Testis (tissue), 3 donors: ENCODE data around the gene PPIG. TPM values are rescaled to one million over a fixed set of nuclear protein-coding genes. Genes with fewer than 3 reads are reported as not detected.
"Not testable (repeated sequence)": the region's sequence is repeated elsewhere in the genome, so short reads cannot be mapped to it uniquely, and the experiment has no call there.

ENCODE experiments used
- DNase-seq: peaks from one replicate; pipeline ENCODE4 v3.0.0-alpha.2; 2019
- H3K27ac ChIP-seq, 2 donors: fragments of 200-600 bp; sonication (generic); one replicate each; pipeline ENCODE4 v1.5.1; 2019
- H3K27me3 ChIP-seq: fragments of 200-600 bp; sonication (generic); one replicate; pipeline ENCODE4 v1.5.1; 2019
- H3K36me3 ChIP-seq: fragments of 200-600 bp; sonication (generic); one replicate; pipeline ENCODE4 v1.5.1; 2017; ENCODE audit warnings: low read depth; ENCODE audit errors: missing control alignments
- H3K4me1 ChIP-seq: fragments of 200-600 bp; sonication (generic); one replicate; pipeline ENCODE4 v1.5.1; 2019
- H3K4me3 ChIP-seq, 2 donors: fragments of 200-600 bp; sonication (generic); one replicate each; pipeline ENCODE4 v1.5.1; 2017 to 2019
- H3K9me3 ChIP-seq: fragments of 200-600 bp; sonication (generic); one replicate; pipeline ENCODE4 v1.5.1; 2017
- CTCF ChIP-seq, 3 experiments: fragments of 450-650 bp in 2 of 3; fragments of 200-600 bp in 1 of 3; sonication (generic) in 1 of 3; IDR thresholded peaks; one replicate each; pipeline ENCODE4 v1.5.1; 2016 to 2019; ENCODE audit warnings: antibody characterized with exemption in 3 of 3, mild to moderate bottlenecking in 2 of 3, moderate library complexity in 1 of 3
- POLR2A ChIP-seq: fragments of 450-650 bp; IDR thresholded peaks from one replicate; pipeline ENCODE4 v1.6.1; 2017; ENCODE audit warnings: antibody characterized with exemption, mild to moderate bottlenecking, moderate library complexity
- WGBS, 2 donors: methylation state at CpG; one replicate each; pipeline ENCODE4 v1.1.5; 2018; 5-methylcytosine and 5-hydroxymethylcytosine counted together
- intact Hi-C: fragments of 100-400 bp; cut with DNase I; formaldehyde crosslinking; loops from one replicate; pipeline ENCODE4 v1.15.1; 2023; ENCODE audit warnings: low total_unique reads
- polyA plus RNA-seq: library from polyadenylated mRNA; stranded (reverse); fragments of 350-450 nt; fragmentation: Illumina TruSeq; extraction: RNeasy Lipid Tissue Mini Kit (QIAGEN cat#74804); gene quantifications from one replicate; pipeline ENCODE4 v1.2.3, GENCODE V29; 2014; ENCODE audit warnings: low read depth, low replicate concordance; ENCODE audit not compliant: insufficient read depth
- total RNA-seq, 2 donors: library from RNA; depleted of rRNA; stranded (reverse); fragments of >200 nt; gene quantifications; one replicate each; pipeline ENCODE4 v1.2.3, GENCODE V29; 2016

PPIG gene
- total and polyA plus RNA-seq, 3 donors from 2014 or later, result 6.9 to 48.0 (median 40.8) TPM

GRCh38 chr2:169598982-169599381 lies 14.8 kb downstream of the PPIG start:
- DNase-seq, result no peak
- Histone ChIP-seq H3K36me3 (no peaks in the 10 kb centered on the region), H3K27me3 (no peaks in the 10 kb centered on the region), H3K27ac (no peak overlapping the region), H3K4me1 (no peaks in the 10 kb centered on the region), H3K9me3 (no peaks in the 10 kb centered on the region), H3K4me3 (no peak overlapping the region)
- intact Hi-C loops, result no loop called here
- TF ChIP-seq POLR2A, result no peak
- no peak for TF ChIP-seq CTCF (IDR thresholded peaks at IDR 0.05)
- 88 to 94% methylated on average over 2 of the region's 2 CpGs for WGBS, 2 donors

- no peak overlapping the region for H3K27ac ChIP-seq
- TF ChIP-seq CTCF (IDR thresholded peaks at IDR 0.05), result no peak
- TF ChIP-seq POLR2A, result no peak
- no peaks in the 10 kb centered on the region for H3K4me1 ChIP-seq
- H3K9me3 ChIP-seq, result no peaks in the 10 kb centered on the region
- DNase-seq, result no peak
- no peak overlapping the region for H3K4me3 ChIP-seq
- intact Hi-C loops, result no loop called here
- no peaks in the 10 kb centered on the region for H3K36me3 ChIP-seq
- H3K27me3 ChIP-seq, result no peaks in the 10 kb centered on the region
These were observed 15.4 kb downstream of the PPIG start for GRCh38 chr2:169599568-169599967.

- H3K4me1 ChIP-seq, result no peaks in the 10 kb centered on the region
- 89 to 96% methylated on average over 2 of the region's 2 CpGs for WGBS, 2 donors
- no peak overlapping the region for H3K27ac ChIP-seq
- no peak for DNase-seq
- intact Hi-C loops, result no loop called here
- no peak for TF ChIP-seq POLR2A
- no peak for TF ChIP-seq CTCF (IDR thresholded peaks at IDR 0.05)
- no peaks in the 10 kb centered on the region for H3K27me3 ChIP-seq
- H3K9me3 ChIP-seq, result no peaks in the 10 kb centered on the region
- no peaks in the 10 kb centered on the region for H3K36me3 ChIP-seq
- no peak overlapping the region for H3K4me3 ChIP-seq
These were observed 25.1 kb downstream of the PPIG start for GRCh38 chr2:169609264-169609663.

- Histone ChIP-seq H3K36me3 (no peaks in the 10 kb centered on the region), H3K27me3 (no peaks in the 10 kb centered on the region), H3K27ac (no peak overlapping the region), H3K4me3 (no peak overlapping the region), H3K9me3 (no peaks in the 10 kb centered on the region), H3K4me1 (no peaks in the 10 kb centered on the region)
- no peak for DNase-seq
- 70 to 87% methylated on average over 2 of the region's 2 CpGs for WGBS, 2 donors
- intact Hi-C loops, result no loop called here
- TF ChIP-seq CTCF (IDR thresholded peaks at IDR 0.05) (no peak), POLR2A (no peak)
These were observed 29.7 kb downstream of the PPIG start for GRCh38 chr2:169613876-169614275.

GRCh38 chr2:169615982-169616381 lies 31.8 kb downstream of the PPIG start:
- DNase-seq, H3K27me3 ChIP-seq, H3K36me3 ChIP-seq, H3K4me1 ChIP-seq, intact Hi-C loops, H3K4me3 ChIP-seq, H3K27ac ChIP-seq, H3K9me3 ChIP-seq: not testable (repeated sequence)
- 100% methylated on average over 1 of the region's 1 CpG for WGBS, 2 donors
